ENCODE measurements around the gene ARHGAP26.

ARHGAP26 gene

DNA sequence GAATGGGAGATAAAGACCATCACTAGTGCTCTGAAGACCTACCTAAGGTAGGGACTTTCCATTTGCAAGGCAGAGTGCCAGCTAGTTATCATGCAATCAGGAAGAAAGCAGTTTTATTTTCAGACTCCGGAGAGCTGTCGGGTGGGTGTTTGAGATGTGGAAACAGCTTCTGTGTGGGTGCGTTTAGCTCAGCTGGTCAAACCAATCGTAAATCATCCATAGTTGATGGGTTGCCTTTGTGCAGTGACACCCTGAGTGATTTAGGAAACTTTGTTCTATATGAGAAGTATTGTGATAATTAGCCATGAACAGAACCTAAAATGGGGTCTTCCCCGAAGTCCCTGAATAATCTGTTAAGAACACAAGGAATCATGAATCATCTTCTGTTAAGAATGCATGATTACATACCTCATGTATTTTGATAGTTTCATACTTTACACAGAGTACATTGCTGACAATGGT is 284.3 kb downstream of the ARHGAP26 start:
- TF ChIP-seq, protein P1, sequence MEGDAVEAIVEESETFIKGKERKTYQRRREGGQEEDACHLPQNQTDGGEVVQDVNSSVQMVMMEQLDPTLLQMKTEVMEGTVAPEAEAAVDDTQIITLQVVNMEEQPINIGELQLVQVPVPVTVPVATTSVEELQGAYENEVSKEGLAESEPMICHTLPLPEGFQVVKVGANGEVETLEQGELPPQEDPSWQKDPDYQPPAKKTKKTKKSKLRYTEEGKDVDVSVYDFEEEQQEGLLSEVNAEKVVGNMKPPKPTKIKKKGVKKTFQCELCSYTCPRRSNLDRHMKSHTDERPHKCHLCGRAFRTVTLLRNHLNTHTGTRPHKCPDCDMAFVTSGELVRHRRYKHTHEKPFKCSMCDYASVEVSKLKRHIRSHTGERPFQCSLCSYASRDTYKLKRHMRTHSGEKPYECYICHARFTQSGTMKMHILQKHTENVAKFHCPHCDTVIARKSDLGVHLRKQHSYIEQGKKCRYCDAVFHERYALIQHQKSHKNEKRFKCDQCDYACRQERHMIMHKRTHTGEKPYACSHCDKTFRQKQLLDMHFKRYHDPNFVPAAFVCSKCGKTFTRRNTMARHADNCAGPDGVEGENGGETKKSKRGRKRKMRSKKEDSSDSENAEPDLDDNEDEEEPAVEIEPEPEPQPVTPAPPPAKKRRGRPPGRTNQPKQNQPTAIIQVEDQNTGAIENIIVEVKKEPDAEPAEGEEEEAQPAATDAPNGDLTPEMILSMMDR (IDR thresholded peaks at IDR 0.05; ENCODE audit: low read length, missing control alignments) = no peak
- DNase-seq (ENCODE audit: low read depth) = peak; percentile 50
- no peak overlapping the region for H3K4me3 ChIP-seq (replicated peaks; ENCODE audit: low read depth, low read length)

DNA sequence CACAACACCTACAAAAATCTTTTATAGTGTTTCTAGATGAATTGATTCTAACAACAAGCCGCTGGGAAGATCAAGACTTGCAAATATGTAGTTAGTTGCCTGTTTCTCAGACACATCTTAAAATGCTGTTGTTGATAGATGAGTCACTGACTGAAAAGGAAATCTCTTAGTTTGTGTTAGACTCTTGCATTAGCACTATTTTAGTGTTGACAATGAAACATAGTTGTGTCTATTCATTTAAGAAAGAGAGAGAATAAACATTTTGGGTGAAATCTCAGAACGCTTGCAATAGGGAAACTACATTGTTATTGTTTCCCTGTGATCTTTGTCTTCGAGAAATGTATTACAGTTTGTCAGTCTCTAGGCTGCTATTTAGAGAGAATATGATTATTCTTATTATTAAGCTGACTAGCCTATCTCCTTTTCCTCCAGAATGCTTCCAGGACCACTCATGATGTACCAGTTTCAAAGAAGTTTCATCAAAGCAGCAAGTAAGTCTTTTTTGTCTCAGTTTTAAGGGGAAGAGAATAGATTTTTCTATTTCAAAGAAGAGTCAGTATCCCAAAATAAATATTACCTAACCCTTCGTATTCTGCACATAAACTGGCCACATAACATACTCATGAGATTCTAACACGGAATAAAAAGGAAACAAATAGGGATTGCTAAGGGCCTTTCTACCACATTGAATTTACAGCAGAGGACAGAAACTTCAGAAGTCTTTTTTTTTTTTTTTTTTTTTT is 285.6 kb downstream of the ARHGAP26 start:
- DNase-seq (ENCODE audit: low read depth) = peak; percentile 44
- TF ChIP-seq, protein P1 (IDR thresholded peaks at IDR 0.05; ENCODE audit: low read length, missing control alignments) = no peak
- no peak overlapping the region for H3K4me3 ChIP-seq (replicated peaks; ENCODE audit: low read depth, low read length)

DNA sequence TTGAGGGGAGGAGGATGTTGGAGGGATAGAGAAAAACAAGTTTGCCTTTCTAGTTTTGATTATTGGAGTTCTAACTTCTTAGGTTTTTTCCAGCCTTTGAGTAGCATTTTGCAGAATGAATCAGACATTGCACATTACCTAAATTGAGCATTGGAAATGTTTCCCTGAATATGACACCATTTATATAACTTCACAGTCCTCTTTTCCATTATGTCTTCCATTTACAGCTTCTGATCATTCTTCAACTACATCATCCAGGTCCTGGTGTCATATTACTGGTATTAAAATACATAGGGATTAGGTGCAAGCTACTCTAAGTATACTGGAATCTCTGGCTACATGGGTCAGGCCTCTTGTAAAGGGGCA is 286.1 kb downstream of the ARHGAP26 start:
- H3K4me3 ChIP-seq (replicated peaks; ENCODE audit: low read depth, low read length) = no peak overlapping the region
- DNase-seq (ENCODE audit: low read depth) = no peak
- TF ChIP-seq, protein P1 (IDR thresholded peaks at IDR 0.05; ENCODE audit: low read length, missing control alignments) = no peak

DNA sequence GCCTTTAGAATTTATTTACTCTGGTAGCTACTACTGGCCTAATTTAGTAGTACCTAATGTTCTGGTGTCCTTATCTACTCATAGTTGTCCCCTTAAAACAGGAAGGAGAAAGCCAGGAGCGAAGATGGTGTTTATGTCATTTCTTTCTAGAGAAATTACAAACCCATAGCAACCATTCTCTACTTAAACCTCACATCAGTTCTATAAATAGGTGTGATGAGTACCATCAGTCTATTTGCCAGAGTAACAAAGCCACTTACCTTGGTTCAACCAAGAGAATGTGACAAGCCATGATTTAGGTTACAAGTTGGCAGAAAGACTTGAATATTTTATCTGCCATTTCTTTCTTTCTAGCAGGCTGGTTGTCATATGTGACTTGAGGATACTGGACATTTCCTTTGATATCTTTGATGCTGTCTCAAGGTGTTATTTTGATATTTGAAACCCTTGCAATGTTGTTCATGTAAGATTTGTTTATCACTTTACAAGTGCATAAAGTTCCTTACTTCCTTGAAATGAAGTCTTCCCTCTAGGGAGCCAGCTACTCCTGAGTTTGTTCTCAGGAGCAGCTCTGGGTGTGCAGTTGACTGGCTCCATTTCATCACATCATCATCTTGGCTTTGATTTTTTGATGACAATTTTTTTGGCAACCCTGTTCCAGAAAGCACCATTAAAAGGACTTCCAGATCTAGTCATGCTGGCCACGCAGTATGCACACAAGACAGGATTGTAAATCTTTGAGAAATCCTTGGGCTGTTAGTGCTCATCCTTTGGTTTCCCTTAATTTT is 286.8 kb downstream of the ARHGAP26 start:
- TF ChIP-seq, protein P1 (IDR thresholded peaks at IDR 0.05; ENCODE audit: low read length, missing control alignments) = no peak
- no peak for DNase-seq (ENCODE audit: low read depth)
- no peak overlapping the region for H3K4me3 ChIP-seq (replicated peaks; ENCODE audit: low read depth, low read length)

DNA sequence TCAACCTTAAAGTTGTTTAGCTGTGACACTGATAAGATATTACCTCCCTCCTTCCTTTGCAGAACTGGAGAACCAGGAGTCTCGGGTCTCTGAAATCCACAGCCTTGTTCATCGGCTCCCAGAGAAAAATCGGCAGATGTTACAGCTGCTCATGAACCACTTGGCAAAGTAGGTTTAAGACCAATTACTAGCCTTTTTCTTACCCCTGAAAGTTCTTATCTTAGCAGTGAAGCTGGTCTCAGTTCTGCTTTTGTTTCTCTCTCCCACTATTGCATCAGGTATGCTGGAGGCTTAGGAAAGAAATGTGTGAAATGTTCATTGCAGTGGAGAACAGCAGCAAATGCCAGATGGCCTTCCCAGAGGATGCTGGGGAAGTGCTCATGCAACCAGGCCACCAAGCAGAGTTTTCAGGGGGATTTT is 287.4 kb downstream of the ARHGAP26 start:
- H3K4me3 ChIP-seq (replicated peaks; ENCODE audit: low read depth, low read length) = no peak overlapping the region
- DNase-seq (ENCODE audit: low read depth) = peak; percentile 64
- TF ChIP-seq, protein P1 (IDR thresholded peaks at IDR 0.05; ENCODE audit: low read length, missing control alignments) = no peak

DNA sequence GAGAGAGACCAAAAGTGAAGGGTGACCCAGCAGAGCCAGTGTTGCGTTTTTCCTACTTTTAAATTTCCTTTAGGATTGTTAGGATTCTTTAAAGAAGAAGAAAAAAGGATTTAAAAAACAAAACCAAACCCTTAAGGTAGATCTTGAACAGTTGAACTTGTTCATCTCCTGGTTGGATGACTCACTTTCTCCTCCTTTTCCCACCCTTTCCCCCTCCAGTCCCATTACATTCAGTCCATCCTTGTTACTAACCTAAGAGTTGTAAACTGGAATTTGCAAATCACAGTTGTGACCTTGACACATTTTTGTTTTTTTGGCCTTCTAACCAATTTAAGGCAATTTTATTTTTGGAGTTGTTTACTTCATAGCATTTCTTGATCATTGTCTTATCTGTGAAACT is 289.2 kb downstream of the ARHGAP26 start:
- DNase-seq (ENCODE audit: low read depth) = no peak
- TF ChIP-seq, protein P1 (IDR thresholded peaks at IDR 0.05; ENCODE audit: low read length, missing control alignments) = no peak
- no peak overlapping the region for H3K4me3 ChIP-seq (replicated peaks; ENCODE audit: low read depth, low read length)

Data from fibroblast of pulmonary artery (primary cell).